DND-41 (cell line): ENCODE data around the gene OXTR.

Experiments used
- ATAC-seq: fragments of 200-7000 bp; cut with Tn5 transposase; 3 replicates; pipeline ENCODE4 v1.9.1; 2021; ENCODE audit warnings: low read depth; ENCODE audit not compliant: insufficient read depth
- DNase-seq: peaks from one replicate; pipeline ENCODE4 v3.0.0-alpha.2; 2020
- H2AFZ ChIP-seq: 2 replicates; pipeline ENCODE4 v1.6.0; 2012; ENCODE audit warnings: low read depth, low read length
- H3K27ac ChIP-seq: 2 replicates; pipeline ENCODE4 v1.5.1; 2012; ENCODE audit warnings: low read length, inconsistent platforms
- H3K27me3 ChIP-seq: fragments of 200-600 bp; sonication (generic); 2 replicates; pipeline ENCODE4 v1.6.0; 2012; ENCODE audit warnings: low read length, mild to moderate bottlenecking, inconsistent platforms; ENCODE audit not compliant: insufficient read depth, poor library complexity
- H3K36me3 ChIP-seq: 2 replicates; pipeline ENCODE4 v1.5.1; 2012; ENCODE audit warnings: low read length, inconsistent platforms; ENCODE audit not compliant: insufficient read depth
- H3K4me1 ChIP-seq: 2 replicates; pipeline ENCODE4 v1.5.1; 2012; ENCODE audit warnings: mild to moderate bottlenecking, low read length; ENCODE audit not compliant: insufficient read depth
- H3K4me2 ChIP-seq: 2 replicates; pipeline ENCODE4 v1.6.0; 2012; ENCODE audit warnings: mild to moderate bottlenecking, moderate library complexity, low read length, inconsistent platforms; ENCODE audit not compliant: insufficient read depth
- H3K4me3 ChIP-seq, 2 experiments: fragments of 200-600 bp in 1 of 2; shearing (Covaris generic) in 1 of 2; 2 replicates each; pipeline ENCODE4 v1.5.1; 2012 to 2016; ENCODE audit warnings: inconsistent platforms in 2 of 2, low read length in 2 of 2, mild to moderate bottlenecking in 2 of 2, low read depth in 1 of 2, moderate library complexity in 1 of 2
- H3K79me2 ChIP-seq: 2 replicates; pipeline ENCODE4 v1.6.0; 2012; ENCODE audit warnings: low read length, inconsistent platforms; ENCODE audit not compliant: insufficient read depth
- H3K9ac ChIP-seq: 2 replicates; pipeline ENCODE4 v1.6.0; 2012; ENCODE audit warnings: low read depth, mild to moderate bottlenecking, inconsistent platforms, low read length, moderate library complexity
- H3K9me3 ChIP-seq: 2 replicates; pipeline ENCODE4 v1.5.1; 2012; ENCODE audit warnings: low read length, moderate library complexity, mild to moderate bottlenecking, inconsistent platforms; ENCODE audit not compliant: insufficient read depth, severe bottlenecking
- H4K20me1 ChIP-seq: 2 replicates; pipeline ENCODE4 v1.6.0; 2012; ENCODE audit warnings: low read length; ENCODE audit not compliant: insufficient read depth
- CTCF ChIP-seq: IDR thresholded peaks from 2 replicates; pipeline ENCODE4 v1.5.1; 2012; ENCODE audit warnings: borderline replicate concordance, low read length, moderate library complexity, mild to moderate bottlenecking; ENCODE audit not compliant: poor library complexity, severe bottlenecking; ENCODE audit errors: extremely low read depth
- EZH2 ChIP-seq: IDR thresholded peaks from 3 replicates; pipeline ENCODE4 v1.6.1; 2012; ENCODE audit warnings: borderline replicate concordance, low read depth, mild to moderate bottlenecking, moderate library complexity, low read length, inconsistent platforms; ENCODE audit not compliant: severe bottlenecking

Gene OXTR

GRCh38 chr3:8813411-8813810, 44.0 kb upstream of the OXTR start:
- Histone ChIP-seq H3K27ac (no peak overlapping the region), H4K20me1 (no peaks in the 10 kb centered on the region), H3K9ac (no peak overlapping the region), H3K36me3 (no peaks in the 10 kb centered on the region; the same call in 1 of the 2 replicates), H3K4me2 (no peak overlapping the region), H2AFZ (no peak overlapping the region), H3K4me1 (no peaks in the 10 kb centered on the region), H3K4me3 (no peak overlapping the region), H3K9me3 (peaks cover 5% of the 10 kb centered on the region), H3K79me2 (no peaks in the 10 kb centered on the region), H3K27me3 (no peaks in the 10 kb centered on the region)
- DNase-seq = no peak
- ATAC-seq = no peak
- TF ChIP-seq CTCF = no peak
- TF ChIP-seq EZH2 = no peak

- ATAC-seq (no peak), DNase-seq (no peak)
- Histone ChIP-seq H2AFZ (no peak overlapping the region), H3K36me3 (no peaks in the 10 kb centered on the region), H3K27ac (no peak overlapping the region), H3K4me1 (no peaks in the 10 kb centered on the region), H3K27me3 (no peaks in the 10 kb centered on the region), H4K20me1 (no peaks in the 10 kb centered on the region), H3K4me3 (no peak overlapping the region), H3K9me3 (no peaks in the 10 kb centered on the region), H3K79me2 (no peaks in the 10 kb centered on the region), H3K9ac (no peak overlapping the region), H3K4me2 (no peak overlapping the region)
- no peak for TF ChIP-seq CTCF
Measured at GRCh38 chr3:8810561-8810960, 41.1 kb upstream of the OXTR start.

GRCh38 chr3:8805774-8806173, 36.4 kb upstream of the OXTR start:
- TF ChIP-seq EZH2 = no peak
- no peaks in the 10 kb centered on the region for H3K79me2 ChIP-seq
- ATAC-seq (no peak), DNase-seq (no peak)
- H3K4me2 ChIP-seq = no peak overlapping the region
- no peak overlapping the region for H2AFZ ChIP-seq
- no peaks in the 10 kb centered on the region for H3K4me1 ChIP-seq
- H3K9ac ChIP-seq = no peak overlapping the region
- H3K27ac ChIP-seq = no peak overlapping the region
- H3K9me3 ChIP-seq = no peaks in the 10 kb centered on the region
- H3K36me3 ChIP-seq = no peaks in the 10 kb centered on the region
- H3K27me3 ChIP-seq = no peaks in the 10 kb centered on the region
- H3K4me3 ChIP-seq = no peak overlapping the region
- no peaks in the 10 kb centered on the region for H4K20me1 ChIP-seq

- H2AFZ ChIP-seq = no peak overlapping the region
- no peaks in the 10 kb centered on the region for H3K4me1 ChIP-seq
- H3K9ac ChIP-seq = no peak overlapping the region
- DNase-seq = no peak
- H4K20me1 ChIP-seq = no peaks in the 10 kb centered on the region
- ATAC-seq = no peak
- H3K36me3 ChIP-seq = no peaks in the 10 kb centered on the region
- TF ChIP-seq CTCF (no peak), EZH2 (no peak)
- H3K27me3 ChIP-seq = no peaks in the 10 kb centered on the region
- H3K79me2 ChIP-seq = no peaks in the 10 kb centered on the region
- no peak overlapping the region for H3K4me2 ChIP-seq
- no peak overlapping the region for H3K4me3 ChIP-seq
- H3K27ac ChIP-seq = no peak overlapping the region
- H3K9me3 ChIP-seq = no peaks in the 10 kb centered on the region
Measured at GRCh38 chr3:8802256-8802655, 32.8 kb upstream of the OXTR start.
